NB4 (cell line): ENCODE measurements around the gene RAI1.

ENCODE experiments used
- DNase-seq: peaks from one replicate; pipeline ENCODE4 v3.0.0; 2010; ENCODE audit warnings: low read depth
- H3K4me3 ChIP-seq: one replicate; pipeline ENCODE4 v1.5.1; 2011; ENCODE audit warnings: mild to moderate bottlenecking, low read depth, low read length, moderate library complexity
- MYC ChIP-seq: IDR thresholded peaks from 2 replicates; pipeline ENCODE4 v1.6.1; 2011; ENCODE audit warnings: low read depth, low read length
- POLR2A ChIP-seq: IDR thresholded peaks from 2 replicates; pipeline ENCODE4 v1.6.1; 2011; ENCODE audit warnings: mild to moderate bottlenecking; ENCODE audit not compliant: insufficient read length; ENCODE audit errors: extremely low read depth
- TF ChIP-seq, protein P1 (sequence below): IDR thresholded peaks from one replicate; pipeline ENCODE4 v1.5.1; 2012; ENCODE audit warnings: low read depth, low read length
- TF ChIP-seq, protein P2 (sequence below): IDR thresholded peaks from 2 replicates; pipeline ENCODE4 v1.6.1; 2011; ENCODE audit warnings: low read depth, low read length

Gene RAI1

DNA sequence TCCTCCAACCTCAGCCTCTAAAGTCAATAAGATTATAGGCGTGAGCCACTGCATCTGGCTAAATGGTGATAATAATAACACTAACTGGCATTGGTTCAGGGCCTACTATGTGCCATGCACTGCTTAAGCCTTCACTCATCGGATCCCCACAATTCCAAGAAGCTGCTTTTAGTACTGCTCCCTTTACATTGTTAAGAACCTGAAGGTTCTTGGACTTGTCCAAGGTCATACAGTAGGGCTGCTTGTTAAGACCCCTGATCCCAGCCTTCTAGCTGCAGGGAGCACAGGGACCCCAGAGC, 149.0 kb downstream of the RAI1 start:
- H3K4me3 ChIP-seq = no peak overlapping the region
- TF ChIP-seq, protein P1, sequence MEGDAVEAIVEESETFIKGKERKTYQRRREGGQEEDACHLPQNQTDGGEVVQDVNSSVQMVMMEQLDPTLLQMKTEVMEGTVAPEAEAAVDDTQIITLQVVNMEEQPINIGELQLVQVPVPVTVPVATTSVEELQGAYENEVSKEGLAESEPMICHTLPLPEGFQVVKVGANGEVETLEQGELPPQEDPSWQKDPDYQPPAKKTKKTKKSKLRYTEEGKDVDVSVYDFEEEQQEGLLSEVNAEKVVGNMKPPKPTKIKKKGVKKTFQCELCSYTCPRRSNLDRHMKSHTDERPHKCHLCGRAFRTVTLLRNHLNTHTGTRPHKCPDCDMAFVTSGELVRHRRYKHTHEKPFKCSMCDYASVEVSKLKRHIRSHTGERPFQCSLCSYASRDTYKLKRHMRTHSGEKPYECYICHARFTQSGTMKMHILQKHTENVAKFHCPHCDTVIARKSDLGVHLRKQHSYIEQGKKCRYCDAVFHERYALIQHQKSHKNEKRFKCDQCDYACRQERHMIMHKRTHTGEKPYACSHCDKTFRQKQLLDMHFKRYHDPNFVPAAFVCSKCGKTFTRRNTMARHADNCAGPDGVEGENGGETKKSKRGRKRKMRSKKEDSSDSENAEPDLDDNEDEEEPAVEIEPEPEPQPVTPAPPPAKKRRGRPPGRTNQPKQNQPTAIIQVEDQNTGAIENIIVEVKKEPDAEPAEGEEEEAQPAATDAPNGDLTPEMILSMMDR = no peak
- no peak for TF ChIP-seq MYC
- TF ChIP-seq POLR2A = no peak
- TF ChIP-seq, protein P2, sequence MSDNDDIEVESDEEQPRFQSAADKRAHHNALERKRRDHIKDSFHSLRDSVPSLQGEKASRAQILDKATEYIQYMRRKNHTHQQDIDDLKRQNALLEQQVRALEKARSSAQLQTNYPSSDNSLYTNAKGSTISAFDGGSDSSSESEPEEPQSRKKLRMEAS = no peak
- DNase-seq = no peak

DNA sequence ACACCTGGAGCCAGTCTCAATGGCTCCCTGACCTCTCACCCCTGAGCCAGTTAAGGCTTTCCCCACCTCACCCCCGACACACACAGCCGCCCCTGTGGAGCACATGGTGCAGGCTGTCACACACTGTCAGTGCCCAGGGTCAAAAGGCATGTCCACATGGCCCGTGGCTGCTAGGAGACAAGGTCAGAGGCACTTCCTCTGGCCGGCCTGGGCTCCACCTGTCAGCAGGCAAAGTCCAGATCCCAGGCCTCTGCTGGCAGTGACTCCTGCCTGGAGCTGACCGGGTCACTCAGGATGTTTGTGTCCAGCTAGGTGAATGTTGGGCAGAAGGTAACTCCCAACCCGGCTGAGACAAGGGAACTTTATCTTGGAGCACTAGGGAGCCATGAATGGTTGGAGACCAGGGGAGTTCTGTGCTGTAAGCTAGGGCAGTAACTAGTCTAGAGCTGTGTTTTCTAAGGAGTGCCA, 149.5 kb downstream of the RAI1 start:
- TF ChIP-seq, protein P1 = no peak
- TF ChIP-seq, protein P2 = peak; percentile 62
- TF ChIP-seq MYC = no peak

DNA sequence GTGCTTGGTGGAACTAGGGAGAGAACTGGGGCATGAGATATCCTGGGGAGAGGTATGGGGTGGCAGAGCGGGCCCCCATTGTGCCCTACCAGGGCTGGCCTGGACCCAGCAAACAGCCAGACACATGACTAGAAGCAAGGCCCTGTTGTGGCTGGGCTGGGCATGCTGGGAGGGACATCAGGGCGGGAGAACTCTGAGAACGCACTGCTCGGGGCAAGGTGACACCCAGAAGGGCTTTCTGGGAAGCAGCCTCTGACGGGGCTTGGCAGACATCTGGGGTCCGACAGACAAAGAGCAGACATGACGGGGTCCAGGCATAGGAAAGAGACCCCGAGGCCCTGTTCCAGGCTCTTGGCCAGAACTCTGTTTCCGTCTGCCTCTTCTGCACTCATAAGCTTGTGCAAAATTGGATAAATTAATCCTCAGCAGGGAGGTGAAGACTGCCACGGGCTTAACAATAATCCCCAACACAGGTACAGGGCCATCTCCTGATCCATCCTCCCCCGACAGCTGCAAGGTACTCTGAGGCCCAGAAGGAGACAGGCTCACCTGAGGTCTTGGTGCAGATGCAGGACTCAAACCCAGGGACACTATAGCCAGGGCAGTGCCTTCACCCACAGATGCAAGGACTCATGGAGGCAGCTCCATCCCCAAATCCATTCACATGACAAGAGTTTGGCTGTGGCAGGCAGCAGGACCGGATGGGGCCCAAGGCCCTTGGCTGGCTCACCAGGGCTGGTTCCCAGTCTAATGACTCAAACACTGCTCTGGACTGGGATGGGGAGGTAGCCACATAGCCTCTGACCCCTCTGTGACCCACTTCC, 150.2 kb downstream of the RAI1 start:
- no peak overlapping the region for H3K4me3 ChIP-seq
- no peak for DNase-seq
- TF ChIP-seq MYC = no peak
- no peak for TF ChIP-seq POLR2A
- TF ChIP-seq, protein P1 = no peak
- TF ChIP-seq, protein P2 = no peak

More for the DNA sequence above, 149.5 kb downstream of the RAI1 start:
- no peak for DNase-seq
- H3K4me3 ChIP-seq = no peak overlapping the region

DNA sequence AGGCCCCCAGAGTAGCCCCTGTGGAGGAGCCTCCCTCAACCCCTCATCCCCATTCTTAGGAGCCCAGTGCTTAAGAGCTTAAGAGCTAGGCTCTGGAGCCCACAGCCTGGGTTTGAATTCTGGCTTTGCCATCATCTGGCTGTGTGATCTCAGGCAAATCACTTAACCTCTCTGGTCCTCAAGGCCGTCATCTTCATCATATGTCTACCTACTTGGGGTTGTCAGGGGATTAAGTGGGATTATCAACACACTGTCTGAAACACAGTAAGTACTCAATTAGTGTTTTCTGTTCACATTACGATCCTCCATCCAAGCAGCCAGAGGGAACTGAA, 150.7 kb downstream of the RAI1 start:
- TF ChIP-seq, protein P1 = no peak
- TF ChIP-seq MYC = no peak
- TF ChIP-seq, protein P2 = no peak
- no peak for TF ChIP-seq POLR2A
- DNase-seq = no peak
- no peak overlapping the region for H3K4me3 ChIP-seq

DNA sequence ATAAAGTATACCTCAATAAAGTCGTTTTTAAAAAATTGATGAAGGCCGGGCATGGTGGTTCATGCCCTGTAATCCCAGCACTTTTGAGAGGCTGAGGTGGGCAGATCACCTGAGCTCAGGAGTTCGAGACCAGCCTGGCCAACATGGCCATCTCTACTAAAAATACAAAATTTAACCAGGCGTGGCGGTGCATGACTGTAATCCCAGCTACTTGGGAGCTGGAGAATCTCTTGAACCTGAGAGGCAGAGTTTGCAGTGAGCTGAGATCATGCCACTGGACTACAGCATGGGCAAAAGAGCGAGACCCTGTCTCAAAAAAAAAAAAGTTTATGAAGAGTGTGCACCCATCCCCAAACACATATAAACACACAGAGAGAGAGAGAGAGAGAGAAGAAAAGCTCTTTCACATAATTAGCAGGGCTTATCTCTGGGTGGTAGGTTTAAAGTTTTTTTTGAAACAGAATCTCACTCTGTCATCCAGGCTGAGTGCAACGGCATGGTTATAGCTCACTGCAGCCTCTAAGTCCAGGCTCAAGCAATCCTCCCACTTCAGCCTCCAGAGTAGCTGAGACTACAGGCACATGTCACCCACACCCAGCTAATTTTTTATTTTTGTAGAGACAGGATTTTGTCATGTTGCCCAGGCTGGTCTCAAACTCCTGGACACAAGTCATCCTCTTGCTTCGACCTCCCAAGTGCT, 152.6 kb downstream of the RAI1 start:
- no peak overlapping the region for H3K4me3 ChIP-seq
- DNase-seq = no peak
- no peak for TF ChIP-seq POLR2A
- TF ChIP-seq, protein P2 = no peak

DNA sequence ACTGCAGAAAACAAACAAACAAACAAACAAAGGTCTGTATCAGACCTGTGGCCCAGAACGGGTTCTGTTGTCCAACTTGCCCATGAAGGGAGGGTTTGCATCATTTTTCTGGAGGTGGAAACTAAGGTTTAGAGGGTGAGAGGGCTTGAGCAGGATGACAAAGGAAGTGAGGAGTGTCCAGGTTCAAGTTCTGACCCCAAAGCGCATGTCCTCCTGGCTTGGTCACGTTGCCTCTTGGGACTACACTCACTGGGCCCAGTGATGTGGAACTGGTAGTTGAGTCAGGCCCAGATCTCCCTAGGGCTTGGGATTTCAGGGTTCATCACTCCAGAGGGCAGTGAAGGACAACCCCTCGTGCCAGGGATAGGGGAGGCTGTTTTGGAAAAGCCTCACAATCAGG, 153.7 kb downstream of the RAI1 start:
- TF ChIP-seq MYC (no peak), POLR2A (no peak)
- TF ChIP-seq, protein P2 = no peak
- TF ChIP-seq, protein P1 = no peak
- H3K4me3 ChIP-seq = peak overlapping the region; percentile 80
- DNase-seq = no peak
